Inflammatory macrophage treated with lipopolysaccharide for 1 hour (primary cell): ENCODE results near the gene UGT1A8.
"Not testable (repeated sequence)": the region's sequence is repeated elsewhere in the genome, so short reads cannot be mapped to it uniquely, and the experiment has no call there.

Experiments used
- DNase-seq, 2 donors: peaks; one replicate each; pipeline ENCODE4 v3.0.0-alpha.2; 2020 to 2022

The UGT1A8 gene

DNA sequence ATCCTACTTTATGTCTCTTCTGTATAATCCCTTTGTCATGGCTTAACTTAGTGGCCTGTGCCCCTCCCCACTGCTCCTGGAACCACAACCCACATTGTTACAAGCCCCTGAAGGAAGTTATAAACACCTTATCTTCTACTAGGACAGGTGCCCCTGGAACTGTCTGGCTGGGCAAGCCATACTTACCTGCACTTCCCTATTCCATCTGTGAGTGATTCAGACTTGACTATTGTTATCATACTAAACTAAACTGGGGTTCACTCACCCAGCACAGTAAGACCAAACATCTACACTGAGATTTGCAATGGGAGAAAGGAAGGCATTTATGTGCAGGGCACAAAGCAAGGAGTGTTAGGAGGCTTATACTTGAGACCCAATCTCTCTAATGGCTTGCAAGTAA, 71.6 kb downstream of the UGT1A8 start:
- DNase-seq, result no peak

DNA sequence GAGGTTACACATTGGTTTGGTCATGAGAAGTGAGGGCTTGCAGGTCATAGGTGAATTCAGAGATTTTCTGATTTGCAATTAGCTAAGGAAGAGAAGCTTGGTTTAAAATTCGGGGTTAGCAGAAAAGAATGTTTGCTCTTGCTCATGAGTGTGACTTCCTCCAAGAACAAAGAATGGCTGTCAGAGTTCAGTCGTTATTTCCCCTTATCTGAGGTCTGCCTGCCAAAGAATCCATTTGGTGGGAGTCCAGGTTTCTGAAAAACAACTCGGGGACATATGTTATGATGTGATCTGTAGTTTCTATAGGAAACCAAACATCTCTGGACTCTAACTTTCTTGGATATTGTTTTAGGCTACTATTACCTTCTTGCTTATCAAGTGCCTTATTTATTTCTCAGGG, 72.1 kb downstream of the UGT1A8 start:
- DNase-seq, result no peak

DNA sequence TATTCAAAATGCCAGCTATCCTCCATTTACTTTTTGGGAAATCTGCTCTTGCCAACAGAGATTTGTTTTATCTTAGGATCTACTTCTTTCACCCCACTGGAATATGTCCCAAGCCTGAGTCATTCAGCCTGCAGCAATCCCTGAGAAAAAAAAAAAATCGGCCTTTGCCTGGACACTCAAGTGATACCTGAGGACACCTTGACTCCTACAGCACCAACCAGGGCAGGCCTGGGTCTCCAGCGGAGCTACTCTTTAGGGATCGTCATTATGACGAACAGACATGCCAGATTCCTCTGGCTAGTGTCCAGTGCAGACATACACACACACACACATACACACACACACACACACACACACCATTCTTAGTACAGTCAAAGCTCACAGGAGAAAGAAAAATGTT, 73.0 kb downstream of the UGT1A8 start:
- no peak for DNase-seq

DNA sequence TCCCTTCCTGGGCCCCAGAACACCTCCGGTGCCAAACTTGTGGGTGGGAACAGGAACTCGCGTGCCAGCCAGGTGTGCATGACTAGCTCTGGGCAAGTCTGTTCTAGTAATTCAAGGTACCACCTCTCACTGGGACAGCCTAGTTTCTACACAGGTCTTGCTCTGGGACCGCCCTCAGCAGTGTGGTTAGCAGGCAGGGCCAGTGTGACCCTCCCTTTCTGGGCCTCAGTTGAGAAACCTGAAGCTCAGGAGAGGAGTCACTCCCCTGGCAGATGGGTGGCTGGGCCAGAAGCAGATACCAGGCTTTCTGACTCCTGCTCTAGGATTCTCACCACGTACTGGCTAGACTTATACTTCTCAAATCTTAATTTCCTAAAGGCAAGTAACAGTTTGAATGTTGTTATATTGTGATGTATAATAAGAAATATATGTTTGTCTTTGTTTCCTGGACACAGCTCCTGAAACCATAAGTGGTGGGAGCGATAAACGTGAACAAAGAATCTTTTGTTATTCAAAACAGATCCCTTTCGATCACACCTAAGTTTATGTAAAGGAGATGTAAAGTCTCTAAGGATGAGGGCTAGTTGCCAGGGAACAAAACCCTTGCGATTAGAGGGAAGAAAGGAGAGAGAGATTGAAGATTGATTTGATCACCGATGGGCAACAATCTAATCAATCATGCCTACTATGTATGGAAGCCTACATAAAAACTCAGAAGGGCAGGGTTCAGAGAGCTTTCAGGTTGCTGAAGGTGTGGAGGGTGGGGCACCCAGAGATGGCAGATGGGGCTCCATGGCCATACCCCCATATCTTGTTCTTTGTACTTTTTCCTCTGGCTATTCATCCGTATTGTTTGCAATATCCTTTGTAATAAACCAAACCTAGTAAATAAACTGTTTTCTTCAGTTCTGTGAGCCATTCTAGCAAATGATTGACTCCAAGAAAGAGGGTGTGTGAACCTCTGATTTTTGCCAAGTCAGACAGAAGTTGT, 74.3 kb downstream of the UGT1A8 start:
- DNase-seq, result no peak

DNA sequence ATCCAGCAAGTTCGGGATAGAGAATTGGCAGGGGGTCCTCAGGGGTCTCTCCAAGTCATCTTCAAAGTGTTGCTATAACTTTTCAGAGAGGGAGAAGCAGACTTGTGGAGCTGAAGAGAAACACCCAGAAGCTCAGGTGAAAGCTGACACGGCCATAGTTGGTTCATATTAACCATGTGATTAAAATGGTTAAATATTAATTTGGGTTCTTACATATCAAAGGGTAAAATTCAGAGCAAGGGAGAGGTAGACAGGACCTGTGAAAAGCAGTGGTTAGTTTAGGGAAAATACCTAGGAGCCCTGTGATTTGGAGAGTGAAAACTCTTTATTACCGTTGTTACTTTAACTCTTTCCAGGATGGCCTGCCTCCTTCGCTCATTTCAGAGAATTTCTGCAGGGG, 75.2 kb downstream of the UGT1A8 start, which contains the start of gene UGT1A6:
TSS of gene UGT1A6 (plus strand) at position 243 of the 400 bp plus-strand sequence. CDS start at position 358, 115 bp downstream.
- no peak for DNase-seq

DNA sequence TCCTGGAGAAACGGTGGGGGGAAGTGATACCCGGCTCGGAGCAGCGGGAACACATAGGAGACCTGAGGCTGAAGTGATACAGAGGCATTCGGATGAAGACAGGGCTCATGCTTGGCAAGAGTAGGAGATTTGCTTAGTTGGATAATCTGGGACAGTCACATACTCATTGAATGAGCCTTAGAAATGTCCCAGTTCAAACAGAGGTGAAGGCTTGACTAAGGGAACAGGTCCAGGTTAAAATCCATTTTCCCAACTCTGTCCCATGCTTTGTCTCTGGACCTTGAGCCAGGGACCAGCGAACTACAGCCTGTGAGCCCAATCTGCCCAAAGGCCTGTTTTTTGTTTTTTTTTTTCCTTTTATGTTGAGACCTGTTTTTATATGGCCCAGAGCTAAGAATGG, 76.5 kb downstream of the UGT1A8 start:
- DNase-seq, result no peak

DNA sequence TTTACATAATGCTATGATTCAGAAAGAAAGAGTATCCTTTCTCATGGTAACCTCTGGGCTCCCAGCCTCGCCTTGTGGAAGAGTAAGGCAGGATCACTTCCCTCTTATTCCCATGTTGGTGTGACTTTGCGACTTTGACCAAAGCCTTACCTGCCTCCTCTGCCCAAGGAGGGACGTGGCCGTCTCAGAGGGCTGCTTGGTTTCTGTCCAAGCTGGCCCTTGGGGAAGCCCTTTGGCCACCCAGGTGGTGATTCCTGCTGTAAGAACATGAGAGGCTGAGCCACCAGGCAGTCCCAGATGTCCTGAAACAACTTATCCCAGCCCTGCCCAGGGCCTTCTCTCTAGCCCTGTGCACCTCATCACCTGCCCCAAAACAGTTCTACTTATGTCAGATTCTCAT, 81.3 kb downstream of the UGT1A8 start:
- no peak for DNase-seq

DNA sequence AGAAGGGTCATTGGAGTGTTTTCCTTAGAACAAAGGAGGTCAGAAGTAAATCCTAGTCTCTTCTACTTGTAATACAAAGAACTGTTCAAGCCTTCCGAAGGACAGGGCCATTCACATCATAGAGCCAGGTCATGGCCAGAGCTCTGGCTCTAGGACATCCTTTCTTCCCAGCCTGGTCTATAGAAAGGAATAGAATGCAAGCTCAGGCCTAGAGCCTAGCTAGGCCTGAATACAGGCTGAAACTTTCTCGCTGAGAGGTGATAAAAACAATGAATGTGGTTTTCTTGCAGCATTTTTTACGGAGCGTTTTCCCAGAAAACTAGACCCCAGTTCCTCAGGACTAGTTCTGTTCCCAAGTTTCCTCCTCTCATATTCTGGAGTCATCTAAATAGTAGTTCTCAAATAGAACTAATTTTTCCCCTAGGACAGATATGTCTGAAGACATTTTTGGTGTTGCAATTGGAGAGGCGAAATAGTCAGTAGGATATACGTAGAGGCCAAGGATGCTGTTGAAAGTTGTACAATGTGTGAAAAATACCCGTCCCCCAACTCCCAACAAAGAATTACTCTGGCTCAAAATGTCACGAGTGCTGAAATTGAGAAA, 82.1 kb downstream of the UGT1A8 start:
- DNase-seq, result no peak

DNA sequence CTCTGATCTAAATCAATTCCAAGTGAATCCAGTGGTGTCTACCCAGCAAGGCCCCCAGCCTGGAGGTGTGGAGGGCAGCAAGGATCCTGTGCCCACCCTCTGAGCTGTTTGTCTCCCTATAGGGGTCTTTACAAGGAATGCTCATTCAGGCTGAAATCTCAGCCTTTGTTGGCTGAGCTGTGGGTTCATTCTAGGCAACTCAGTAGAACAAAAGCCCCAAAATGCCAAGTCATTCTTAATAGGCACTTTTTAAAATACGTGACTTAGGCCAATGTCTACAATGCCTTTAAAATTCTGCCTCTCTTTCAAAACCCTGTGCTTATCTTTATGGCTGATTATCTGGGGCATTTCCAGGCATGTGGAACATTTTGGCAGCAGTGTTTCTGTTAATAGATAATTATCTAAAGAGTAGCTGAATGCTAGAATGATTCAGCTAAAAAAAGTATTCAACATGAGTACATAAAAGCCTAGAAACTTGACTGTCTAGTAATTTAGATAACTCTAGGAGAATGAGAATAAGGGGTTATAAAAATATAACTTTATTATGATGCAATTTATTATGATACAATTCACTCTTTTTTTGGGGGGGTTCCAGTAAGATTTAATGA, 82.7 kb downstream of the UGT1A8 start:
- no peak for DNase-seq

DNA sequence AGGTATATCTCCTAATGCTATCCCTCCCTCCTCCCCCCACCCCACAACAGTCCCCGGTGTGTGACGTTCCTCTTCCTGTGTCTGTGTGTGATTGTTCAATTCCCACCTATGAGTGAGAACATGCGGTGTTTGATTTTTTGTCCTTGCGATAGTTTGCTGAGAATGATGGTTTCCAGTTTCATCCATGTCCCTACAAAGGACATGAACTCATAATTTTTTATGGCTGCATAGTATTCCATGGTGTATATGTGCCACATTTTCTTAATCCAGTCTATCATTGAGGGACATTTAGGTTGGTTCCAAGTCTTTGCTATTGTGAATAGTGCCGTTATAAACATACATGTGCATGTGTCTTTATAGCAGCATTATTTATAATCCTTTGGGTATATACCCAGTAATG, 83.4 kb downstream of the UGT1A8 start:
- DNase-seq, result not testable (repeated sequence)

DNA sequence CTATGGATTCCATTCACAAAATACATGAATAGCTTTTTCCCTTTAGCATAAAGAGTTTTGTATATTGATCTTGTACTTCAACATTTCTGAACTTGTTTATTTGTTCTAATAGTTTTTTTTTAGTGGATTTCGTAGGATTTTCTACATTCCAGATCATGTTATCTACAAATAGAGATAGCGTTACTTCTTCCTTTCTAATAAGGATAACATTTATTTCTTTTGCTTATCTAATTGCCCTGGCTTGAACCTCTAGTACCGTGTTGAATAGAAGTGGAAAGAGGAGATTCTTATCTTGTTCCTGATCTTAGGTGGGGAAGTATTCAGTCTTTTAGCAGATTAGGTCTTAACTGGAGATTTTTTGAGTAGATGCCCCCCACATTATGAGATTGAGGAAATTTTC, 84.8 kb downstream of the UGT1A8 start:
- DNase-seq, result no peak

DNA sequence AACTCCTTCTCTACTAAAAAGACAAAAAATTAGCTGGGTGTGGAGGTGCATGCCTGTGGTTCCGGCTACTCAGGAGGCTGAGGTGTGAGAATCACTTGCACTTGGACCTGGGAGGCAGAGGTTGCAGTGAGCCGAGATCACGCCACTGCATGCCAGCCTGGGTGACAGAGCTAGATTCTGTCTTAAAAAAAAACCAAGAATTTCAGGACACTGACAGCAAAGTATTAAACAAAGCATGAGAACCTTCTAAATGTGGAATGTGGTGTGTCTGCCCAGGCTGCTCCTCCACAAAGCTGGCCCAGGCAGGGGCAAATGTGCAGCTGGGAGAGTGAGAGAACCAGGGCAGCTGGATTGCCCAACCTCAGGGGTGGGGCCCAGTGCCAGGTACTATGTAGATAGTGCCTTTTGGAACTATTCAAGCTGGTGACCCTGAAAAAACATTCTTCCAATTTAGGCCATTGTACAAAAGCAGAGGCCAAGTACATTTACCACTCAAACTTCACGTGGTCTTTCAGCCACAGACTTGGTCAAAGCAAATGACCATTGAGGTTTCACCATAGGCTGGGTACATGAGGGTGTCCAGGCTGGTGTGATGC, 88.6 kb downstream of the UGT1A8 start:
- DNase-seq, result no peak

DNA sequence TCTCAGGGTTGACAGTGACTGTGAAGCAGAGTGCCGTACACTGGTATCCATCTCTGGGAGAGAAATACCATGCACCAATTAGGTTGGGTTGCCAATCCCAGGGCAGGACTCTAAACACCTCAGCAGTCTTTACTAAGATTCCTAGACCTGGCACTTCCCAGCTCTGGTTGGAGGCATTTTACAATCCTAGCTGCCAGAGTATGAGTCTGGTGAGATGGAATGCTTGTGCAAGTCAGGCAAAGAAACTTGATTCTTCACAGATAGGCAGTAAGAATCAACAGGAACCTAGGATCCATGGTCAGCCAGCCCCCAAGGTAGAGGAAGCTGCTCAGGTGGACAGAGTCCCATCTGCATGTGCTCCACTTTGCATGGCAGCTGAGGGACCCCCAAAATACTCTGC, 89.3 kb downstream of the UGT1A8 start:
- DNase-seq, result no peak

DNA sequence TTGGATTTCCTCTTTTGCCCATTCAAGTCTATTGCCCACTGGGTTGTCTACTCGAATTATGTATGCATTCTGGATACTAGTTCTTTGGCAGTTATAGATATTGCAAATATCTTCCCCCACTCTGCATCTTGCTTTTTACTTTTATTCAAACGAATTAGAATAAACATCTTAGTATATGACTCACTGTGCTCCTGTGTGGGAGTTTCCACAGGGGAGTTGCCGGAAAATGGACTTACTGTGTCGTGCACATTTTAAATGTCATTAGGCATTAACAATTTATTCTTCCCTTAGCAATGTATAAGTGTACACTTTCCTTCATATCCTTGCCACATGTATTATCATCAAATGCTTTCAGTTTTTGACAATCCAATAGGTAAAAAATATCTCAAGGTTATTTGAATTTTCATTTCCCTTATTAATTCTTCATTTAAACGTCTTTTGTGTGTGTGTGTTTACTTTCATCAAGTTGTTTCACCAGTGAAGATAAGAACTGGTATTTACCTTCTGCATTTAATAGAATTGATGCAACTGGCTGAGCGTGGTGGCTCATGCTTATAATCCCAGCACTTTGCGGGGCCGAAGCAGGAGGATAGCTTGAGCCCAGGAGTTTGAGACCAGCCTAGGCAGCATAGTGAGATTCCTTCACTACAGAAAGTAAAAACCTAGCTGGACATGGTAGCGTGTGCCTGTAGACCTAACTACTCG, 90.7 kb downstream of the UGT1A8 start:
- DNase-seq, result no peak

DNA sequence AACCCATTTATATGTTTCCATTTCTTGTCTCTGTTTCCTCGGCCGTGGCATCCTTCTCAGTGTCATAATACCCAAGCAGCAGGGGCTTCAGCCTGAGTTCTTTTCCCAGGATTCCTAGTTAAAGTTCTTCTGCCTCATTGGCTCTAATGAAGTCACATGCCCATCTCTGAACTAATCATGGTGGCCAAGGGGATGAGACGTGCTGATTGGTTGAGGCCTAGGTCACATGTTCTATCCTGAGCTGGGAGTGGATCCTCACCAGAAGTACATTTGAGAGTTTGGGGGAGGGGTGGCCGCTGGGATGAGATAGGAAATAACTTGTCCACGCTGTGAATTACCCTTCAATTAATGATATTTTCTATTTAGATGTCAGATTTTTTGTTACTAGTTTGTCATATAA, 91.5 kb downstream of the UGT1A8 start:
- DNase-seq, result no peak

DNA sequence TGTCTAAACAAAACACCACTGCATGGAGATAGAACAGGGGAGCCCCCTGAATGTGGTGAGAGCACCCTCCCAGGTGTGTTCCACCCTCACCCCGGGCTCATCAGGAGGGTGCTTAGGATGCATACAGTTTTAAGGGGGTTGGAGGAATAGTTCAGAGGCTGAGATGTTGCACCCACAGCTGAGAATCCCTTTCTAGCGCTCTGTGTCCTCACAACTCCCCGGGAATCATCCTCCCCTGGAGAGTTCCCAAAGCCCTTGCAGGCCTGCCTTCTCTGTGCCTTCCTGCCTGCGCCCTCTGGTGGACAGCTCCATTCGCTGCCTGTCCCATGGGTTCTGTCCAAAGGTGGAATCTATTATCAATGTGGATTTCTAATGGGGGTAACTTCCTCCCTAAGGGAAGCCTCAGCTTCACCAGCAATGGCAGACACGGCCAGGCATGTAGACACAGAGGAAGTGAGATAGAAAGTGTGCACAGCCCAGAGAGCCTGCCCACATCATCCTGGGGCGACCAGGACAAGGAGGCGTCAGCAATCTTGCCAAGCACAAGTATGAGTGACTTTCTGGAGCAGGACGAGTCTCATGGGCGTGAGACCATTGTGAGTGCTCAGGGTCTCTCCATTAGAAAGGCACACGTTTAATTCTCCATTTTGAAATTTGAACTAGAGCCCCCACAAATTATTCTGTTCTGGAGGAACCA, 94.0 kb downstream of the UGT1A8 start:
- DNase-seq, result peak; percentile 25 to 74

DNA sequence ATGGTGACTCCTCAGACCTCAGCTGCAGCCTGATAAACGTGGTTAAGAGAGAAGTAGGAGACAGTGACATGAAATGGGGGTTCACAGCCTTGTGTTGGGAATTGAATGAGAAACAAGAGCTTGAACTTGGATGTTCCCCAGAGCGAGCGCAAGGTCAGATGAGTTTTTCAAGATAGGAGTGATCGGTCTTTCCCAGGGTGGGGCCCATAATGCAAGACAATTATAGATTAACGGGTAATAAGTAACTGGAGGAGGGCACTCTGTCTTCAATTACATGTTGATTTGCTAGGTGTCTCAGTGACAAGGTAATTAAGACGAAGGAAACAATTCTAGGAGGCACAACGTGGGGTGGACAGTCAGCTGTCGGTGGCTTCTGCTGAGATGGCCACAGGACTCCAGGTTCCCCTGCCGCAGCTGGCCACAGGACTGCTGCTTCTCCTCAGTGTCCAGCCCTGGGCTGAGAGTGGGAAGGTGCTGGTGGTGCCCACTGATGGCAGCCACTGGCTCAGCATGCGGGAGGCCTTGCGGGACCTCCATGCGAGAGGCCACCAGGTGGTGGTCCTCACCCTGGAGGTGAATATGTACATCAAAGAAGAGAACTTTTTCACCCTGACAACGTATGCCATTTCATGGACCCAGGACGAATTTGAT, 95.3 kb downstream of the UGT1A8 start, which contains the start of gene UGT1A5:
TSS of gene UGT1A5 (plus strand) at position 297 of the 651 bp plus-strand sequence. CDS start at position 382, 85 bp downstream.
- DNase-seq, result no peak

DNA sequence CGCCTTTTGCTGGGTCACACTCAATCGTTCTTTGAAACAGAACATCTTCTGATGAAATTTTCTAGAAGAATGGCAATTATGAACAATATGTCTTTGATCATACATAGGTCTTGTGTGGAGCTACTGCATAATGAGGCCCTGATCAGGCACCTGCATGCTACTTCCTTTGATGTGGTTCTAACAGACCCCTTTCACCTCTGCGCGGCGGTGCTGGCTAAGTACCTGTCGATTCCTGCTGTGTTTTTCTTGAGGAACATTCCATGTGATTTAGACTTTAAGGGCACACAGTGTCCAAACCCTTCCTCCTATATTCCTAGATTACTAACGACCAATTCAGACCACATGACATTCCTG, 95.8 kb downstream of the UGT1A8 start:
- no peak for DNase-seq

DNA sequence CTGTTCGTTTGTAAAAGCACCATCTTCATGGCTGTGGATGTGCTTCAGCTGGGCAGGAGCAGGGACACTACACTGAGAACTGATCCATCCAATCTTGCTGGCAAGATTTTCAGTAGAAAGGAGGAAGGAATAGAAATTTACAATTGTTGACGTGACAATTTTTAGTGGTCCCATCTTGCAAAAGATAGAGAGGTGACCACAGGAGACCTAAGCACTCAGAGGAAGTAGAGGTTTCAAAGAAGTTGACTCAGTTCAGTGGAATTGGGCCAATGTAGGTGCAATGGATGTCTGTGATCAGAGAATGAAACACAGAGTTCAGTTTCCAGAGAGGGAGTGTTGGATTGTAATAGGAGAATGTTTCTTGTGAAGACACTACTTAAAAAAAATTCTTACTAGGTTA, 96.7 kb downstream of the UGT1A8 start:
- DNase-seq, result no peak

DNA sequence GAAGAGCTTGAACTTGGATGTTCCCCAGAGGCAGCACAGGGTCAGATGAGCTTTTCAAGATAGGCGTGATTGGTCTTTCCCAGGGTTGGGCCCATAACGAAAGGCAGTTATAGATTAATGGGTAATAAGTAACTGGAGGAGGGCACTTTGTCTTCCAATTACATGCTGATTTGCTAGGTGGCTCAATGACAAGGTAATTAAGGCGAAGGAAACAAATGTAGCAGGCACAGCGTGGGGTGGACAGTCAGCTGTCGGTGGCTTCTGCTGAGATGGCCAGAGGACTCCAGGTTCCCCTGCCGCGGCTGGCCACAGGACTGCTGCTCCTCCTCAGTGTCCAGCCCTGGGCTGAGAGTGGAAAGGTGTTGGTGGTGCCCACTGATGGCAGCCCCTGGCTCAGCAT, 101.1 kb downstream of the UGT1A8 start, which contains the start of gene UGT1A4:
TSS of gene UGT1A4 (plus strand) at position 185 of the 400 bp plus-strand sequence. CDS start at position 270, 85 bp downstream.
- DNase-seq, result no peak

DNA sequence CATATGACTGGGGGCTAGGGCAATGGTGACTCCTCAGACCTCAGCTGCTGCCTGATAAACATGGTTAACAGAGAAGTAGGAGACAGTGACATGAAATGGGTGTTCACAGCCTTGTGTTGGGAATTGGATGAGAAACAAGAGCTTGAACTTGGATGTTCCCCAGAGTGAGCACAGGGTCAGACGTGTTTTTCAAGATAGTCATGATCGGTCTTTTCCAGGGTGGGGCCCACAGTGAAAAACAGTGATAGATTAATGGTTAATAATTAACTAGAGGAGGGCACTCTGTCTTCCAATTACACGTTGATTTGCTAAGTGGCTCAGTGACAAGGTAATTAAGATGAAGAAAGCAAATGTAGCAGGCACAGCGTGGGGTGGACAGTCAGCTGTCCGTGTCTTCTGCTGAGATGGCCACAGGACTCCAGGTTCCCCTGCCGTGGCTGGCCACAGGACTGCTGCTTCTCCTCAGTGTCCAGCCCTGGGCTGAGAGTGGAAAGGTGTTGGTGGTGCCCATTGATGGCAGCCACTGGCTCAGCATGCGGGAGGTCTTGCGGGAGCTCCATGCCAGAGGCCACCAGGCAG, 111.4 kb downstream of the UGT1A8 start, which contains the start of gene UGT1A3:
TSS of gene UGT1A3 (plus strand) at position 320 of the 579 bp plus-strand sequence. CDS start at position 405, 85 bp downstream.
- DNase-seq, result no peak
